NCI-H2107 treated with DMSO at 0.1 percent for 48 hours (cell line): Measurements from ENCODE around the gene RAPGEF4.
A peak's percentile ranks its signal among the peaks of the same experiment; 100 is the strongest.

Experiments used
- DNase-seq: peaks from one replicate; lab custom pipeline; 2025; ENCODE audit not compliant: unreplicated experiment; lab: John Stamatoyannopoulos, UW

The RAPGEF4 gene

GRCh38 chr2:172928756-172929155, 193.1 kb downstream of the RAPGEF4 start:
- DNase-seq: no peak

DNA sequence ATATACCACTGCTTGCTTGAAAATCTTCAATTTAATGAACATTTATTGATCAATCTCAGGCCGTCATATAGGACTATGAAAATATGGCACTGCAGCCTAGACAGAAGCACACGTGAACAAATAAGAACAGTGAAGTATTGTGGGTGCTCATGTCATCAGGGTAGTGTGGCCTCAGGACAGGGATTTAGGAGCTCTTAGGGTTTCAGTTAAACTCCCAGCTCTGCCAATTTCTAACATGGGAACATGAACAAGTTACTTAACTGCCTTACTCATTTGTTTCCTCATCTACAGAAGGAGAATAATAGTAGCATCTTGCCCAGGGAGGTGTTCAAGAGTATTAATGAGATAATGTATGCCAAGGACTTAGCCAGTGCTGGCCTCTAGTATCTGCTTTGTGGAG, 194.0 kb downstream of the RAPGEF4 start:
- DNase-seq: no peak

GRCh38 chr2:172930871-172931255, 195.2 kb downstream of the RAPGEF4 start:
- no peak for DNase-seq

- peak; percentile 53 for DNase-seq
Measured at GRCh38 chr2:172931256-172931894, 195.7 kb downstream of the RAPGEF4 start.

GRCh38 chr2:172931918-172932520, 196.4 kb downstream of the RAPGEF4 start:
- DNase-seq: peak; percentile 41

- DNase-seq: no peak
Measured at GRCh38 chr2:172937884-172938712, 202.5 kb downstream of the RAPGEF4 start.

DNA sequence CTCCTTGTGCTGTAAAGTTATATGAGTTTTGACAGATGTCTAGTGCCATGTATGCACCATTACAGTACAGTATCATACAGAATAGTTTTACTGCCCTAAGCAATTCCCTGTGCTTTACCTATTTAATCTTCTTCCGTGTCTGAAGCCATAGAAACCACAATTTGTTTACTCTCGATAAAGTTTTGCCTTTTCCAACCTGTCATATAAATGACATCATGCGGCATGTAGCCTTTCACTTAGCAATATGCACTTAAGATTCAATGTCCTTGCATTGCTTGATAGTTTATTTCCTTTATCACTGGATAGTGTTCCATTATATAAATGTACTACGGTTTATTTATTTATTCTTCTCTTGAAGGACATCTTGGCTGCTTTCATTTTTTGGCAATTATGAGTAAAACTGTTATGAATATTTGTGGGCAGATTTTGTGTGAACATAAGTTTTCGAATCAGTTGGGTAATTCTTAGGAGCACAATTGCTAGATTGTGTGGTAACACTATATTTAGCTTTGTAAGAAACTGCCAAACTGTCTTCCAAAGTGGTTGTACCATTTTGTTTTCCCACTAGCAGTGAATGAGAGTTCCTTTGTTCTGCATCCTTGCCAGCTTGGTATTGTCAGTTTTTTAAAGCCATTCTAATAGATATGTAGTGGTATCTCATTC, 203.2 kb downstream of the RAPGEF4 start:
- no peak for DNase-seq

- DNase-seq: no peak
Measured at GRCh38 chr2:172943539-172943938, 207.9 kb downstream of the RAPGEF4 start.

DNA sequence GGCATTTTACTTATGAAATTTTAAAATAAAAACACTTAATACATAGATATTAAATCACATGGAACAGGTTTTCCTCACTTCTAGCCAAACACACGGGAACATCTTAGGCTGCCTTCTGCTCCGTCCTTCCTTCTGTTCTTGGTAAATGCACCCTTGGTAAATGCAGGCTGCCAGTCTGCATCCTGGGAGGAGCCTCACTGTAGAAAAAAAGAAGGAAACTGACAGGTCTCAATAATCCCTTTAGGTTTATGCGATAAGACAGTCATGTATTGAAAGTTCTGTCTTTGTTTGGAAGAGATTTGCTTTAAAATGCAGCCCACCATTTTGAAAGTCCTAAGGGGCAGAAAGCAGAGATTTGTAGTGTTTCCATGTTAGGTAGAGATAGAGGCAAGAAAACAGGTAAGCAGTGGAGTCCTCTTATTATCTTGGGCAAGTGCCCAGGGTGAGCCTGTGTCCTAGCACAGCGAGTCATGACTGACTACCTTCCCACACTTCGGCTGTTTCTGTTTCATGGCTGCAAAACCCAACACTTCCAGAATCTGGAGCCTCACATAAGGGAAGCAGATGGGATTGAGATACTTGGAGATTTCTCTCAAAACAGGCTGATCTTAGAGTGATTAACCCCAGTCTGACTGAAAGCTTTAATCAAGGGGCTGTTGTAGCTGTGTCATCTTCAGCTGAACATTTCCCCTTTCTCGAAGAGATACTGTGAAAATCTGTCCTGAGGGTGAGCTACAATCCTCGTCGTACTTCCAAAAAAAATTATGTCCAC, 208.6 kb downstream of the RAPGEF4 start:
- DNase-seq: no peak

DNA sequence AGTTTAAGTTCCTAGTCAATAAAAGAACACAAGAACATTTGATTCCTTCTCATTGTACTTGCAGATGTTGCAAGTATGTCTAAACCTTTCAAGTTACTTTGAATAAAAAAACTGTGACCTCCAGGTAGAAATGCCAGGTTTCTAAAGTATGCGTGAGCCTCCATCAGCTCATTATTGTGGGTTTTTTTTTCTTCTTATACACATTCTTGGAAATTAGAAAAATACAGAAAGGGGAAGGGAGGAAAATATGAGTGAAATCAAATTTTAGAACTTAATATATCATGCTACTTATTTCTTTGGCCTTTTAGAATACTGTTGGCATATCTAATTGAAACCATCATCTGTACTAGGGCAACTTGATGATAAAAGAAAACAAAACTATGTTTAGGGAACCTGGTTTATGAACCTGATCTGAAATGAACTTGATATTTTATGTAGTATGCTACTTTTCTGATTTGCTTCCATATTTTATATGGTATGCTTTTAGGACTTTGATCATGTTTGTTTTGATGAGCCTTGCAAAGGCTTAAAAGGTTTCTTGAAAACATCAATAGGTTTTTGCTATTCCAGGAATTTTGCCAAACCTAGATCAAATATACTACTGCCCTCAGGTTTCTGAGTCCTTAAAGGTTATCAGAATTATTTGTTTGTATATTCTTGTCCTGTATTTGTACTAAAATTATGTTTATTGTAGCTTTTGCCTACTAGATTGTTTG, 209.3 kb downstream of the RAPGEF4 start:
- no peak for DNase-seq

- no peak for DNase-seq
Measured at GRCh38 chr2:172945510-172945850, 209.8 kb downstream of the RAPGEF4 start.

- no peak for DNase-seq
Measured at GRCh38 chr2:172947461-172948153, 212.0 kb downstream of the RAPGEF4 start.

DNA sequence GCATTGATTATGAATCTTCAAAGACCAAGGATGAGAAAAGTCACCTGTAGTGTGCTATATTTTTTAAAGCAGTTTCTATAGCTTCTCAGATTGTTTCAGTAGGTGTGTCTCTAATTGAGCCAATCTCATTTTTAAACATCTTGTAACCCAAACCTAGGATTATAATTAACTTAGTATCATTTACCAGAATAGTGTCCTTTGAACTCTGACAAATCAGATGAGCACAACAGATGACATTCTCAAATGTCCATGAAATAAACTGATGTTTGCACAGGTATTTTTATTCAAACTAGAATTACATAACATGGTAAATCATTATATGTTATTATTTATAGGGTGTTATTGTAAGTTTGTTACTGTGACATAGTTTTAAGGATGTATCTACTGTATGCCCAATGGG, 213.9 kb downstream of the RAPGEF4 start:
- DNase-seq: no peak

GRCh38 chr2:172950565-172950964, 214.9 kb downstream of the RAPGEF4 start:
- DNase-seq: no peak

- no peak for DNase-seq
Measured at GRCh38 chr2:172951554-172951953, 215.9 kb downstream of the RAPGEF4 start.

- DNase-seq: no peak
Measured at GRCh38 chr2:172953411-172953810, 217.8 kb downstream of the RAPGEF4 start.

DNA sequence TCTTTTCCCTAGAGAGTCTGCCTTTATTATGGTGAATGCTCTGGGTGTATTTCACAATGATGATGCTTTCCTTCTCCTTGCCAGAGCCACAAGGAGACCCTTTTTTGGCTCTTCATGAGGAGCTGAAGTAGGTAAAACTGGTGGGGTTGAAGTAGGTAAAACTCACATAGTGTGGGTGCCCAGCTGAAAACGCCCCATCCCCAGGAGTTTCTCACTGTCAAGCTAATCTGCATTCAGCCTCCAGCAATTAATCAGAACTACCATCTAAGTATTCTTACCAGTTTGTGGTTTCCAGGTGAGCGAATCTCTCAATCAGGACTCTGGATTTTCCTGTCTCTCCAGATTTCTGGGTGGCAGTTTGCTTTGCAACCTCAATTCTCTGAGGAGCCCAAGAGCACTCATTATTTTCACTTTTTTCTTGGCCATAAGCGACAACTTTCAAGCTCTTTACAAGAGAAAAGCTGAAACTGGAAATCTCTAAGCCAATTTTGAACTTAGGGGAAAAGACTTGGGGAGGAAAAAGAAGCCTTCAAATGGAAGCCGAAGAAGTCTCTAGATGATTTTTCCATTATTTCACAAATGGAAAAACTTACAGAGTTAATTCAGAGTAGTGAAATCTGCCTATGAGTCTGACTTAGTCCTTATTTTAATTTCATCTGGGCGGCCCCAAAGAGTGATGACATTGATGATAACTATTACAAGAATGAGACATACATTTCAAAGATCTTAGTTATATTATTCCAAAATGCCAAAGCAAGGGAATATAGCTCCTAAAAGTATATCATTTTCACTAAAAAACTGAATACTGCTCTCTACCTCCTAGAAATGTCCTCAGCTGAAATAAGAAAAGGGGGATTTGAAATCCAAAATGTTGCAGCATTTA, 218.6 kb downstream of the RAPGEF4 start:
- no peak for DNase-seq

GRCh38 chr2:172955587-172955986, 219.9 kb downstream of the RAPGEF4 start:
- no peak for DNase-seq

GRCh38 chr2:172957734-172958133, 222.1 kb downstream of the RAPGEF4 start:
- DNase-seq: no peak
